ENCODE results near the gene VAT1. TPM values are rescaled to one million over a fixed set of nuclear protein-coding genes. Genes with fewer than 3 reads are reported as not detected.

The VAT1 gene
- total and polyA plus RNA-seq, 2 donors (not counting 1 experiment from before 2014, with no cell fraction given): 20.4 to 90.7 TPM

DNA sequence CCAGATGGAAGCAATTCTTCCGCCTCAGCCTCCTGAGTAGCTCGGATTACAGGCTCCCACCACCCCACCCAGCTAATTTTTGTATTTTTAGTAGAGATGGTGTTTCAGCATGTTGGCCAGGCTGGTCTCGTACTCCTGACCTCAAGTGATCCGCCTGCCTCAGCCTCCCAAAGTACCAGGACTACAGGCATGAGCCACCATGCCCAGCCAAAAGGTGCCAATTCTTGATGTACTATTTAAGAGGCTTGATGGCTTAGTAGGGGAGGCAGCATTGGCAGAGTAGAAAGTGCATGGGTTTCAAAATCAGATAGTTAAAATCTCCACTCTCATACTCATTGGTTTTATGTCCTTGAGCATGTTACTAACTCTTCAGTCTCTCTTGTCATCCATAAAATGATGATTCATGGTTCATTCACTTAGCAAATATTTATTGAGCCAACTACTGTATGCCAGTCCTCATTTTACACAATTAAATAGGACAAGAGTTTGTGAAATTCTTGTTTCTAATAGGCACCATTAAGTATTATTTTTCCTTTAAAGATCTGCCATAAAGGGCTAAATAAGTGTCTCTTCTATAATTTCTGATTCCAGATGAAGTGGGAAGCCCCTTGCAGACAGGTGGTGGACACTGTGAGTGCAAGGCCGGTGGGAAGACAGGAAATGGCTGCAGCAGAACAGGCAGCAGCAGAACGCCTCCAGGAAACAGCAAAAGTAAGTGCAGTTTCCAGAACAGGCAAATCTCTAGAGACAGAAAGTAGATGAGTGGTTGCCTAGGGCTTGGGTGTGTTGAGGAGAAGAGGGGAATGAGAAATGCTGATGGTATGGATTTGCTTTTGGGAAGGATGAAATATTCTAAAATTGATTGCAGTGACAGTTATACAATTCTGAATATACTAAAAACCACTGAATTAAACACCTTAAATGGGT, 32.2 kb downstream of the VAT1 start:
- Histone ChIP-seq H3K9me3 (ENCODE audit: control extremely low read depth in 1 of 3, control insufficient read depth in 2 of 3, insufficient read depth in 1 of 3, low read length in 2 of 3) (no peaks in the 10 kb centered on the region), H3K9ac (ENCODE audit: low read length) (peak overlapping the region; percentile 7), H3K79me2 (ENCODE audit: control insufficient read depth, insufficient read depth, low read length) (peaks cover 55% of the 10 kb centered on the region), H3K4me3 (ENCODE audit: control extremely low read depth in 1 of 5, extremely low read depth in 1 of 5, insufficient read depth in 1 of 5, low read depth in 2 of 5, low read length in 4 of 5) (no peak overlapping the region), H3K27ac (ENCODE audit: low read length in 2 of 2) (peak overlapping the region in 1 of 2 donors; percentile 17), H3K4me1 (ENCODE audit: control insufficient read depth in 2 of 2, insufficient read depth in 2 of 2, low read length in 2 of 2) (peaks cover 30 to 33% of the 10 kb centered on the region in 2 donors), H4K20me1 (ENCODE audit: control insufficient read depth, insufficient read depth, low read length, poor library complexity, severe bottlenecking) (peaks cover 5% of the 10 kb centered on the region), H3K36me3 (replicated peaks in 1 of 2; ENCODE audit: control extremely low read depth in 1 of 2, control insufficient read depth in 1 of 2, extremely low read depth in 1 of 2, insufficient read depth in 2 of 2, low read length in 1 of 2) (peaks cover 27 to 57% of the 10 kb centered on the region in 2 experiments), H2AFZ (ENCODE audit: insufficient read depth, low read depth, low read length, poor library complexity, severe bottlenecking) (no peak overlapping the region), H3K27me3 (replicated peaks in 1 of 4; ENCODE audit: control extremely low read depth in 1 of 4, control insufficient read depth in 3 of 4, insufficient read depth in 4 of 4, low read length in 3 of 4) (no peaks in the 10 kb centered on the region), H3K4me2 (replicated peaks; ENCODE audit: low read depth, low read length, poor library complexity, severe bottlenecking) (no peak overlapping the region)
- Mint-ChIP-seq H3K27ac (peak overlapping the region; percentile 56), H3K9me3 (ENCODE audit: insufficient read depth) (no peaks in the 10 kb centered on the region), H3K27me3 (no peaks in the 10 kb centered on the region), H3K4me1 (peaks cover 43% of the 10 kb centered on the region), H3K4me3 (no peak overlapping the region)
- ATAC-seq (ENCODE audit: low read depth) (no peak), DNase-seq (no peak)
- intact Hi-C loops (cut with micrococcal nuclease): loop anchor here (10.0 kb wide), 2 partner anchors 315 to 415 kb away; partner anchors contain the start of genes PLEKHH3 and PSMC3IP
- ChIA-PET POLR2A (no interaction called here), CTCF (interaction anchor here (6.5 kb wide), 1 partner anchor 7 kb away, joined by 54 read pairs; the partner anchor contains the start of gene RPL27)
- WGBS (ENCODE audit: insufficient coverage): 37% methylated on average over 2 of the region's 6 CpGs
- TF ChIP-seq EZH2 (IDR thresholded peaks at IDR 0.05; ENCODE audit: borderline replicate concordance, insufficient read depth, low read depth, low read length, poor library complexity, severe bottlenecking): no peak
- TF ChIP-seq, protein P1, sequence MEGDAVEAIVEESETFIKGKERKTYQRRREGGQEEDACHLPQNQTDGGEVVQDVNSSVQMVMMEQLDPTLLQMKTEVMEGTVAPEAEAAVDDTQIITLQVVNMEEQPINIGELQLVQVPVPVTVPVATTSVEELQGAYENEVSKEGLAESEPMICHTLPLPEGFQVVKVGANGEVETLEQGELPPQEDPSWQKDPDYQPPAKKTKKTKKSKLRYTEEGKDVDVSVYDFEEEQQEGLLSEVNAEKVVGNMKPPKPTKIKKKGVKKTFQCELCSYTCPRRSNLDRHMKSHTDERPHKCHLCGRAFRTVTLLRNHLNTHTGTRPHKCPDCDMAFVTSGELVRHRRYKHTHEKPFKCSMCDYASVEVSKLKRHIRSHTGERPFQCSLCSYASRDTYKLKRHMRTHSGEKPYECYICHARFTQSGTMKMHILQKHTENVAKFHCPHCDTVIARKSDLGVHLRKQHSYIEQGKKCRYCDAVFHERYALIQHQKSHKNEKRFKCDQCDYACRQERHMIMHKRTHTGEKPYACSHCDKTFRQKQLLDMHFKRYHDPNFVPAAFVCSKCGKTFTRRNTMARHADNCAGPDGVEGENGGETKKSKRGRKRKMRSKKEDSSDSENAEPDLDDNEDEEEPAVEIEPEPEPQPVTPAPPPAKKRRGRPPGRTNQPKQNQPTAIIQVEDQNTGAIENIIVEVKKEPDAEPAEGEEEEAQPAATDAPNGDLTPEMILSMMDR (IDR thresholded peaks at IDR 0.05): no peak

DNA sequence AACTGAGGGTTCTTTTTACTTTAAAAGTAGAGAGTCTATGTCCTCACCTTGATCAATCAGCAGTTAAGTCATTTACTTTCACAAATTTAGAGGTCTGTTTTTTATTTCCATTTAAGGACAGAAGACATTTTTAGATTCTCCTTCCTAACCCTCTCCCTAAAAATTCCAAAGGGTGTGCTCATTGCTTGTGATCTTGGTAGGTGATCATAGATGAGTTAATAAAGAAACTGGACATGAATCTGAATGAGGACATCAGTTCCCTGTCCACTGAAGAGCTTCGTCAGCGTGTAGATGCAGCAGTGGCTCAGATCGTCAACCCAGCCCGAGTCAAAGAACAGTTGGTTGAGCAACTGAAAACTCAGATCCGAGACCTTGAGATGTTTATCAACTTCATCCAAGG, 33.0 kb downstream of the VAT1 start:
- Mint-ChIP-seq H3K27me3 (no peaks in the 10 kb centered on the region), H3K27ac (peak overlapping the region; percentile 20), H3K4me3 (no peak overlapping the region), H3K4me1 (peaks cover 48% of the 10 kb centered on the region), H3K9me3 (ENCODE audit: insufficient read depth) (no peaks in the 10 kb centered on the region)
- Histone ChIP-seq H3K4me2 (replicated peaks; ENCODE audit: low read depth, low read length, poor library complexity, severe bottlenecking) (no peak overlapping the region), H3K9me3 (ENCODE audit: control extremely low read depth in 1 of 3, control insufficient read depth in 2 of 3, insufficient read depth in 1 of 3, low read length in 2 of 3) (no peaks in the 10 kb centered on the region), H2AFZ (ENCODE audit: insufficient read depth, low read depth, low read length, poor library complexity, severe bottlenecking) (no peak overlapping the region), H3K79me2 (ENCODE audit: control insufficient read depth, insufficient read depth, low read length) (peaks cover 63% of the 10 kb centered on the region), H3K36me3 (replicated peaks in 1 of 2; ENCODE audit: control extremely low read depth in 1 of 2, control insufficient read depth in 1 of 2, extremely low read depth in 1 of 2, insufficient read depth in 2 of 2, low read length in 1 of 2) (peaks cover 27 to 57% of the 10 kb centered on the region in 2 experiments), H3K4me1 (ENCODE audit: control insufficient read depth in 2 of 2, insufficient read depth in 2 of 2, low read length in 2 of 2) (peaks cover 38 to 42% of the 10 kb centered on the region in 2 donors), H3K4me3 (ENCODE audit: control extremely low read depth in 1 of 5, extremely low read depth in 1 of 5, insufficient read depth in 1 of 5, low read depth in 2 of 5, low read length in 4 of 5) (no peak overlapping the region), H3K27ac (ENCODE audit: low read length in 2 of 2) (peak overlapping the region in 1 of 2 donors; percentile 0), H3K9ac (ENCODE audit: low read length) (no peak overlapping the region), H3K27me3 (replicated peaks in 1 of 4; ENCODE audit: control extremely low read depth in 1 of 4, control insufficient read depth in 3 of 4, insufficient read depth in 4 of 4, low read length in 3 of 4) (no peaks in the 10 kb centered on the region), H4K20me1 (ENCODE audit: control insufficient read depth, insufficient read depth, low read length, poor library complexity, severe bottlenecking) (peaks cover 5% of the 10 kb centered on the region)
- intact Hi-C loops (cut with micrococcal nuclease): loop anchor here (10.0 kb wide), 1 partner anchor 314 kb away; the partner anchor contains the start of gene PLEKHH3
- ChIA-PET CTCF (interaction anchor here (6.5 kb wide), 1 partner anchor 8 kb away, joined by 54 read pairs; the partner anchor contains the start of gene RPL27), POLR2A (no interaction called here)
- ATAC-seq (ENCODE audit: low read depth): no peak
- no peak for DNase-seq
- no CpG with 5 or more reads among the region's 5 CpGs for WGBS (ENCODE audit: insufficient coverage)
- TF ChIP-seq EZH2 (IDR thresholded peaks at IDR 0.05; ENCODE audit: borderline replicate concordance, insufficient read depth, low read depth, low read length, poor library complexity, severe bottlenecking): no peak
- TF ChIP-seq, protein P1 (IDR thresholded peaks at IDR 0.05): no peak

Measured in B cell (primary cell).